Gastroesophageal sphincter (tissue), 3 donors: ENCODE measurements around the gene DNAH10.

ENCODE experiments used
- EP300 ChIP-seq: sonication (generic); formaldehyde crosslinking; IDR thresholded peaks from one replicate; pipeline ENCODE4 v1.6.1; 2017; ENCODE audit warnings: antibody characterized with exemption, mild to moderate bottlenecking
- POLR2A ChIP-seq, 2 donors: fragments of 450-650 bp; IDR thresholded peaks; one replicate each; pipeline ENCODE4 v1.6.1; 2017; ENCODE audit warnings: antibody characterized with exemption in 2 of 2, mild to moderate bottlenecking in 2 of 2, moderate library complexity in 1 of 2
- POLR2AphosphoS5 ChIP-seq: sonication (generic); formaldehyde crosslinking; IDR thresholded peaks from one replicate; pipeline ENCODE4 v1.6.1; 2017; ENCODE audit warnings: antibody characterized with exemption
- TF ChIP-seq, protein P1 (sequence below), 4 experiments: fragments of 200-600 bp in 2 of 4; fragments of 450-650 bp in 2 of 4; sonication (generic) in 1 of 4; IDR thresholded peaks; one replicate each; pipeline ENCODE4 v1.5.1; 2017 to 2019; ENCODE audit warnings: antibody characterized with exemption in 4 of 4, mild to moderate bottlenecking in 2 of 4, moderate library complexity in 2 of 4

DNA sequence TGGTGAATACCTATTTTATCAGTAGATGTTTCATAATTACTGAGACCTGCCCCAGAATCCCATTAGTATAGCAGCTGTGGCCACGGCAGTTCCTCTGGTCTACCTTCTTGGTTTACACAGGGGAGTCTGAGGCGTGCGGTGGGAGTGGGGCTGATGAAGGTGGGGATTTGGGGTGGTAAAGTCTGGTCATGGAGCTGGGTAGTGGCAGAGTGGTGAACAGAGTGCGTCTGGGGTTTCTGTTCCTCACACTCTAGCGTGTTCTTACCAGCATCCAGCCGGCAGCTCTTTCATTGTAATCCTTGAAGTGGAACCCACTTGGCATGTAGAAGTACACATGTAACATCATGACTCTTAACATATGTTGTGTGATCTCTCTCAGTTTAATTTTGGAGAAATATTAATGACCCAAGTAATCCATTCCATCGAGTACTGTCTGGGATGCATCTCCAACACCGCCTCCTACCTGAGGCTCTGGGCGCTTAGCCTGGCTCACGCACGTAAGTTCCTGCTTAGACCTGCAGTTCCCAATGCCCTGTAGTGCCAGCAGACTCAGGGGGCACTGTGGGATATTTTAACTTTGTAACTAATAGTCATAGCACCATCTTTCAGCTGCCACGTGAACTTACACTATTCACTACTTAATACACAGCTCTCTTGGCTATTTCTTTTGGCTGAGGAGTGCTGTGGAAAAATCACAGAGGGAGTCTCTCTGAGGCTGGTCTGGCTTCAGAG lies 7.9 kb upstream of the DNAH10 start:
- TF ChIP-seq, protein P1, sequence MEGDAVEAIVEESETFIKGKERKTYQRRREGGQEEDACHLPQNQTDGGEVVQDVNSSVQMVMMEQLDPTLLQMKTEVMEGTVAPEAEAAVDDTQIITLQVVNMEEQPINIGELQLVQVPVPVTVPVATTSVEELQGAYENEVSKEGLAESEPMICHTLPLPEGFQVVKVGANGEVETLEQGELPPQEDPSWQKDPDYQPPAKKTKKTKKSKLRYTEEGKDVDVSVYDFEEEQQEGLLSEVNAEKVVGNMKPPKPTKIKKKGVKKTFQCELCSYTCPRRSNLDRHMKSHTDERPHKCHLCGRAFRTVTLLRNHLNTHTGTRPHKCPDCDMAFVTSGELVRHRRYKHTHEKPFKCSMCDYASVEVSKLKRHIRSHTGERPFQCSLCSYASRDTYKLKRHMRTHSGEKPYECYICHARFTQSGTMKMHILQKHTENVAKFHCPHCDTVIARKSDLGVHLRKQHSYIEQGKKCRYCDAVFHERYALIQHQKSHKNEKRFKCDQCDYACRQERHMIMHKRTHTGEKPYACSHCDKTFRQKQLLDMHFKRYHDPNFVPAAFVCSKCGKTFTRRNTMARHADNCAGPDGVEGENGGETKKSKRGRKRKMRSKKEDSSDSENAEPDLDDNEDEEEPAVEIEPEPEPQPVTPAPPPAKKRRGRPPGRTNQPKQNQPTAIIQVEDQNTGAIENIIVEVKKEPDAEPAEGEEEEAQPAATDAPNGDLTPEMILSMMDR (IDR thresholded peaks at IDR 0.05) = no peak
- TF ChIP-seq EP300 (no peak), POLR2A (IDR thresholded peaks at IDR 0.05) (no peak), POLR2AphosphoS5 (no peak)
